Posterior vena cava (tissue), 2 donors: ENCODE measurements around the gene HEPHL1. TPM values are rescaled to one million over a fixed set of nuclear protein-coding genes. Genes with fewer than 3 reads are reported as not detected.

Source experiments
- total RNA-seq, 2 donors: library from RNA; stranded (reverse); fragmentation: NEBNext Ultra II Directional; extraction: Animal tissue kit (Norgen Biotek cat#: 25700); gene quantifications; one replicate each; pipeline ENCODE4 v1.2.1, GENCODE V29; 2021
- donor health status: DM: yes; HTN: yes; CAD: no.
- donor health status: DM: yes; HTN: yes; CAD: no.

Gene HEPHL1
- total RNA-seq, 2 donors from 2014 or later = not detected

Other genes with a start within 250 kb of the HEPHL1 start
- 10 to 100 TPM; 20.6 to 21.2 TPM for gene MED17, start 237.1 kb upstream of the HEPHL1 start, total RNA-seq
- 1 to 10 TPM in 1 of 2 donors, under 1 TPM in 1; 0.10 to 1.0 TPM for gene VSTM5, start 170.7 kb upstream of the HEPHL1 start, total RNA-seq
- 10 to 100 TPM; 20.2 to 45.3 TPM for gene PANX1, start 107.5 kb downstream of the HEPHL1 start, total RNA-seq